Epithelial cell of prostate (primary cell): ENCODE measurements around the gene NAV1.
A peak's percentile ranks its signal among the peaks of the same experiment; 100 is the strongest.
"Not testable (repeated sequence)": the region's sequence is repeated elsewhere in the genome, so short reads cannot be mapped to it uniquely, and the experiment has no call there.

Source experiments
- DNase-seq: peaks from one replicate; pipeline ENCODE4 v3.0.0-alpha.2; 2011; ENCODE audit warnings: low read depth, low spot score
- H3K27ac ChIP-seq: fragments of 450-650 bp; 2 replicates; pipeline ENCODE4 v1.5.1; 2017; ENCODE audit warnings: mild to moderate bottlenecking

The NAV1 gene

GRCh38 chr1:201542309-201543035 lies 3.5 kb downstream of the NAV1 start:
- DNase-seq = no peak
- no peak overlapping the region for H3K27ac ChIP-seq

- no peak for DNase-seq
- H3K27ac ChIP-seq = no peak overlapping the region
Observed at GRCh38 chr1:201543871-201544642, 5.1 kb downstream of the NAV1 start.

GRCh38 chr1:201544710-201545109 lies 5.8 kb downstream of the NAV1 start:
- no peak for DNase-seq
- no peak overlapping the region for H3K27ac ChIP-seq

- no peak for DNase-seq
- H3K27ac ChIP-seq = no peak overlapping the region
Observed at GRCh38 chr1:201545851-201546492, 7.0 kb downstream of the NAV1 start.

GRCh38 chr1:201549522-201549921 lies 10.6 kb downstream of the NAV1 start:
- DNase-seq, H3K27ac ChIP-seq: not testable (repeated sequence)

GRCh38 chr1:201551096-201551495 lies 12.2 kb downstream of the NAV1 start:
- no peak overlapping the region for H3K27ac ChIP-seq
- no peak for DNase-seq

GRCh38 chr1:201551877-201552731 lies 13.2 kb downstream of the NAV1 start:
- DNase-seq = no peak
- no peak overlapping the region for H3K27ac ChIP-seq

- H3K27ac ChIP-seq = no peak overlapping the region
- DNase-seq = no peak
Observed at GRCh38 chr1:201552941-201553351, 14.0 kb downstream of the NAV1 start.

GRCh38 chr1:201553496-201554189 lies 14.7 kb downstream of the NAV1 start:
- no peak overlapping the region for H3K27ac ChIP-seq

GRCh38 chr1:201554190-201554600 lies 15.3 kb downstream of the NAV1 start:
- no peak for DNase-seq
- no peak overlapping the region for H3K27ac ChIP-seq

More at GRCh38 chr1:201553496-201554189, 14.7 kb downstream of the NAV1 start:
- DNase-seq = no peak

- no peak for DNase-seq
- no peak overlapping the region for H3K27ac ChIP-seq
Observed at GRCh38 chr1:201554789-201555592, 16.1 kb downstream of the NAV1 start.

- H3K27ac ChIP-seq = no peak overlapping the region
- DNase-seq = no peak
Observed at GRCh38 chr1:201555593-201555945, 16.6 kb downstream of the NAV1 start.

- no peak for DNase-seq
- no peak overlapping the region for H3K27ac ChIP-seq
Observed at GRCh38 chr1:201556841-201557571, 18.1 kb downstream of the NAV1 start.

- no peak overlapping the region for H3K27ac ChIP-seq
- DNase-seq = no peak
Observed at GRCh38 chr1:201557572-201557958, 18.6 kb downstream of the NAV1 start.

GRCh38 chr1:201559679-201560162 lies 20.8 kb downstream of the NAV1 start:
- no peak overlapping the region for H3K27ac ChIP-seq
- peak; percentile 14 for DNase-seq

GRCh38 chr1:201560328-201561194 lies 21.6 kb downstream of the NAV1 start:
- DNase-seq = no peak
- no peak overlapping the region for H3K27ac ChIP-seq

- no peak overlapping the region for H3K27ac ChIP-seq
- no peak for DNase-seq
Observed at GRCh38 chr1:201561195-201561564, 22.3 kb downstream of the NAV1 start.
